Measurements from ENCODE around the gene LPAR1.

LPAR1 gene

DNA sequence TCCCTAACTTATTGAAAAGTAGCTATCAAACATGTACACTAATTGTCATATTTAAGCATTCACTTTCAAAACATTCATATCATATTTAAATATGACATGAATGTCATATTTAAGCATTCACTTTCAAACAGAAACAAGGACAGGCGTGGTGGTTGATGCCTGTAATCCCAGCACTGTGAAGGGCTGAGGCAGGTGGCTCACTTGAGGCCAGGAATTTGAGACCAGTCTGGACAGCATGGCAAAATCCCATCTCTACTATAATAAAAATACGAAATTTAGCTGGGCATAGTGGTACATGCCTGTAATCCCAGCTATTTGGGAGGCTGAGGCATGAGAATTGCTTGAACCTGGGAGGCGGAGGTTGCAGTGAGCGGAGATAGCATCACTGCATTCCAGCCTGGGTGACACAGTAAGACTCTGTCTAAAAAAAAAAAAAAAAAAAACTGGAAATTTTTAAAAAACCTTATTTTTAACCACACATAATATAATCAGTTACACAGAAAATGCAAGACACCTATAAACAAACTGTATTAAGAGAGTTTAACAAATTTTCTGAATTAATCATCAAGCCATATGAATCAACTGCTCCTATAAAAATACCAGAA lies 88.1 kb downstream of the LPAR1 start:
- no peak for DNase-seq

DNA sequence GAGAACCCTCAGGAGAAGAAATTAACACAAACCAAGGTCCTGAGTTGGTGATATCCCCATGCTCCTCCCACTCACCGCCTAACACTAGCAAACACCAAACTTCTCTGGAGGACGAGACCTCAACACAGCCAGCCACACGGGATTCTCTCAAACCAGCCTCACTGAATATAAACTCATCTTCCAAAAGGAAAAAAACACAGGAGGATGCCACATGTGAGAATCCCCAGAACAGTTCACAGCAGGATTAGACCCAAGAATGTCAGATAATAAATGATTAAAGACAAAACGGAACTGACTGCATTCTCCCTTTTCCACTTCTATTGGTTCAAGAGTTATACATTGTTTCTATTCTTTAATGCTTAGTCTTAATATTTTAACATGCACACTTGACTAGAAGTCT lies 89.2 kb downstream of the LPAR1 start:
- no peak for DNase-seq

DNA sequence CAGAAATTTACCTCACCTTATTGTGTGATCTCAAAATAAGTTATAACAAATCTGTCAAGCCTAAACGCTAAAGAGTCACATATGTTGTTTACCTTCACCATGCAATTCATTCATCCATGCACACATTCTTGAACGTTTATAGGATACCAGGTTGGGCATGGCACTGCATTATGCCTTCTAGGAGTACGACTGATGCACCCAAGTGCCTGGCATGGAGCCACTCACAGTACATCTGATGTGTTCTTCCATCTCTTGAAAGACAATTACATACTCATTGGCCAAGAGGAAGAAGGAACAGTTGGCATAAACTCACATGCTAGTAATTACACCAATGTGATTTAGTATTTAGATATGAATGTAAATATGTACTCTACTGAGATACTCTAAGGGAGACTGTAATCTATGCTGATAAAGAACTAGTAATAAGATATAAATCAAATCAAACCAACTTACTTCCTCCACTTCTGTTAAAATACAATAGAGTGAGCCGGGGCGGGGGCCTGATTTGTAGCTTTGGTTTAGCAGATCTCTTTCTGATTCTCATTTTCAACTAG lies 90.7 kb downstream of the LPAR1 start:
- DNase-seq = no peak

GRCh38 chr9:110942522-110942921 lies 95.7 kb downstream of the LPAR1 start:
- DNase-seq = no peak

DNA sequence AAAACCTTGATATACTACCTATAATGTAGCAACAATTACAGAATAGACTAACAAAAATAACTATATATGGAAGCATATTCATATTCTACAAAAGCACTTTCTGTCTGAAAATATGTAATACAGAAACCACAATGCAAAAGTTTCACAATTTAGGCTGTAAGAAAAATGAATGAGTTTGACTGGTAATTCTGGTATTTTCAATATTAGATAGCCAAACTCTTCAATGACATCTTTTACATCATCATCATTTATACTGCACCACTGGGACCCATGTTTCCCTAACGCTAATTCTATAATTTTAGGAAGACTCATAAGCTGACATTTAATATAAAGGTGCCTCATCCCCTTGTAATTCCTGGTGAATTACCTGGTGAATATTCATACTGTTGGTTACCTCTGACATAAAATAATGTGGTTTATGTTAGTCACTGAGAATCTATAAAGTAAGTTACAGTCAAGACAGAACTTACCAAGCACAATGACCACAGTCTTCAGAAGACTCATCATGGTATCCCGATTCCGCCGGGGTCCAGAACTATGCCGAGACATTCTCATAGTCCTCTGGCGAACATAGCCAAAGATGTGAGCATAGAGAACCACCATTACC lies 97.2 kb downstream of the LPAR1 start:
- DNase-seq = no peak

DNA sequence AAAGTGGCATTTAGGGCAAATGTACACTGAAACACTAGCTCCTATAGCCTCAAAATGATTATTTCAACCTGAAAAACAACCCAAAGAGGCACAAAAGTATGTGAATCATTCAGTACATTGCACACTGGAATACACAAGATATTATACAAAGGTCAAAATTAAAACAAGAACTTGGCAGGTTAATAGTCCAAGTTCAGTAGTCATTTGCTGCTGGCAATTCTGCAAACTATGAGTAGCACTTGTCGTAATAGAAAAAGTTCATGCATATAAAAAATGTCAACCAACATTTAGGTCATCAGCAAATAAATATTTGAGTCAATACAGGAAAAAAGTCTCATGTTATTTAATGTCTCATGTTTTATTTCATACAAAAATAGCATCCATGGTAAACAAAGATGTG lies 98.7 kb downstream of the LPAR1 start:
- DNase-seq = no peak

- no peak for DNase-seq
Measured at GRCh38 chr9:110939047-110939446, 99.2 kb downstream of the LPAR1 start.

DNA sequence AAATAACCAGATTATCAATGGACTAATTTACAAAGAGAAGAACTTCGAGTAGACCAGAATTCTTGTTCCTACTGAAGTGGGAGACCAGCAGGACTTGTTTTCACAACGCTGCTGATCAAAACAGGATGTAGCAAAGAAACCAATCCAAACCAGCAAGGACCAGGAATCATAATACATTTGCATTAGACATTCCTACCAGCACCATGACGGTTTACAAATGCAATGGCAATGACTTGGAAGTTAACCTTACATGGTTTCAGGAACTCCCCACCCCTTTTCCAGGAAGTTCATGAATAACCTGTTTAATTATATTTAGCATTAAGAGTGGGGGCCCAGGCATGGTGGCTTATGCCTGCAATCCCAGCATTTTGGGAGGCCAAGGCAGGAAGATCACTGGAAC lies 100.0 kb downstream of the LPAR1 start:
- no peak for DNase-seq

- no peak for DNase-seq
Measured at GRCh38 chr9:110936719-110937452, 101.4 kb downstream of the LPAR1 start.

- DNase-seq = no peak
Measured at GRCh38 chr9:110936237-110936636, 102.0 kb downstream of the LPAR1 start.

DNA sequence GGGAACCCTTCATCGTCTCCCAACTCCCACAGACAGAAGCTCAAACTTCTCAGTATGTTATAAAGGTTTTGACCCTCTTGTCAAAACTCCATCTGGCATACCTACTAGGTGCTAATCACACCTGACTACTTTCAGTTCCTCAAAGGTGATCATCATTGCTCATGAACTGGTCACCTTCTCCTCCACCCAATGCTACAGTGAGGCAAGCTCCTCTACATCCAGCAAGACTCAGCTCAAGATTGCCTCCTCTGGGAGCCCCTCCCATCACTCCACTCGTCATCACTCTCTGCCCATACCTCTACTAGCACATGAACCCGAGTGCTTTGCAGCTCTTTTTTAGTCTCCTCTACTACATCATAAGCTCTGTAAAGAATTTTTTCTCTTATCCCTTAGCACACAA lies 102.4 kb downstream of the LPAR1 start:
- no peak for DNase-seq

- DNase-seq = no peak
Measured at GRCh38 chr9:110933350-110934001, 104.8 kb downstream of the LPAR1 start.

GRCh38 chr9:110932863-110933262 lies 105.4 kb downstream of the LPAR1 start:
- no peak for DNase-seq

DNA sequence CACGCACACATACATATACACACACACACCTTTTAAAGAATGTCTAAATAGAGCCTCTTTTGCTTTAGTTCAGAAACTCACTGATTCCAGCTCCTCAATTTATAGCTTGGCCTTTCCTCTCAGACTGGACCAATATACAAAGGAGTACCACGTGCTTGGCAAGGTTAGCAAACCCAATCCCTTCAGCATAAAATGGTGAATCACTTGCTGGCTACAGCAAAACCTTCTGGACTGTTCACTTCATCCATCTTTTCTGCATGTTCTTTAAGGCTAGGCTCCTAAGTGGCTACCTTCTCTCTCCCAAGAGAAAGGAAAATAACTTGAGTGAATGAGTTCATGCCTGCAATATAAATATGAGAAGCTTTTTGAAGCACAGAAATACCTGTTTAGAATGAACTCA lies 109.7 kb downstream of the LPAR1 start:
- no peak for DNase-seq

GRCh38 chr9:110926828-110927487 lies 111.3 kb downstream of the LPAR1 start:
- no peak for DNase-seq

DNA sequence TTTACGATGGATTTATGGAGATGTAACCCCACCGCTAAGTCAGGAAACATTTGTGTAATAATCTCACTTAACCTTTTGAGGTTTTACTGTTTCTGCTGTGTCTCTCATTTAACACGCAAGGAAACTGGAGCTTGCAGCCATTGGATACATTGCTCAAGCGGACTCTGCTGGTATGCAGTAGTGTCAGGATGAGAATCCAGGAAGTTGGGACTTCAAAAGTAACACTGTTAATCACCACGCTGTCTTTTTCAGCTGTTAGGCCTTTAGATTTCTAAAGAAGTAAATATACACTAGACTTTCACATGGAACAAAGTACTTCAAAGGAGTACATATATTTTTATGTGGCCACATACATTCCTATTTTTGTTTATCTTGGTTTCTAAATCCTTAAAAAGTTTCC lies 114.7 kb downstream of the LPAR1 start:
- no peak for DNase-seq

GRCh38 chr9:110922145-110922544 lies 116.1 kb downstream of the LPAR1 start:
- DNase-seq = no peak

DNA sequence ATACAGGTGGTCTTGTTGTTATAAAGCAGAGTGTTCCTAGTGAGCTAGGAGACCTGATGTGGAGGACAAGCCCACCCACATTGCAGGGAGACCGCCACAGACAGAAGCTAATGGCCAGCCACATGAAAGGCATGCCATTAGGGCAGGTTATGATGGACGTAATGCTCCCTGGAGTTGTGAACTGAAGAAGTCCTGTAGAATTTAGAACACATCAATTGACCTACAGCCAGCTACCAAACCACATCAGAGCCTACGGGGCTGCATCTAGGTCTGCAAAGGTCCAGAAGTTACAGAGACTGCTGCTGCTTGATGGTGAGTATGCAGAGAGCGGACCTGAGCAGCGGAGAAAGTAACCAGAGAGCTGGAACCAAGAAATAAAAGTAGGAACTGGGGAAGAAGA lies 116.6 kb downstream of the LPAR1 start:
- DNase-seq = no peak

DNA sequence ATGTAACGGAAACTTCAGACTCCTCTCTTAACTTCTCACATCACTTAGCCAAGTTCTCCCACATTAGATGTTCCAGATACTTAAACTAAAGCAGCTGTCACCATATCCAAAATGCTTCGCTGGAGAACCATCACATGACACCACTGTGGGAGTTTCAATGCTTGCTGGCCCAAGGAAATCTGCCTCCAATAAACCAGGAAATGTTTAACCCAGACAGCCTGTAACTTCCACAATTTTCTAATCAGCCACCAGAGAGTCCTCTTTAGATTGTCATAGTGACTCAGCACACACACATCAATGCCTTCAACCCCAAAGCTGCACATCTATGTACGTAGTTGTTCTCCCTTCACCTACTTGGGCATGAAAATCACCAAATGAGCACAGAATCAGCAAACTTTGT lies 118.7 kb downstream of the LPAR1 start:
- no peak for DNase-seq

DNA sequence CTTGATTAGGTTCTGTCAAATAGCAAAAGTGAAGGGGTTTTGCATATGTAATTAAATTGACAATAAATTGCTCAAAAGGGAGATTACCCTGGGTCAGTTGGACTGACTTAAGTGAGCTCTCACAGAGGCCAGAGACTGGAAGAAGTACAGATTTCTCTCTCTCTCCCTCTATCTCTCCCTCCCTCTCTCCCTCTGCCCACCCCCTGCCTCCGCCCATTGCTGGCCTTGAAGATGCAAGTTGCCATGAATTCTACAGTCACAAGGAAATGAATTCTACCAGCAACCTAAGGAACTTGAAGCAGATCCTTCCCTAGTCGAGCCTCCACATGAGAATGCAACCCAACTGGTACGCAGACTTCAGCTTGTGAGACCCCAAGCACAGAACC lies 119.2 kb downstream of the LPAR1 start:
- DNase-seq = no peak

DNA sequence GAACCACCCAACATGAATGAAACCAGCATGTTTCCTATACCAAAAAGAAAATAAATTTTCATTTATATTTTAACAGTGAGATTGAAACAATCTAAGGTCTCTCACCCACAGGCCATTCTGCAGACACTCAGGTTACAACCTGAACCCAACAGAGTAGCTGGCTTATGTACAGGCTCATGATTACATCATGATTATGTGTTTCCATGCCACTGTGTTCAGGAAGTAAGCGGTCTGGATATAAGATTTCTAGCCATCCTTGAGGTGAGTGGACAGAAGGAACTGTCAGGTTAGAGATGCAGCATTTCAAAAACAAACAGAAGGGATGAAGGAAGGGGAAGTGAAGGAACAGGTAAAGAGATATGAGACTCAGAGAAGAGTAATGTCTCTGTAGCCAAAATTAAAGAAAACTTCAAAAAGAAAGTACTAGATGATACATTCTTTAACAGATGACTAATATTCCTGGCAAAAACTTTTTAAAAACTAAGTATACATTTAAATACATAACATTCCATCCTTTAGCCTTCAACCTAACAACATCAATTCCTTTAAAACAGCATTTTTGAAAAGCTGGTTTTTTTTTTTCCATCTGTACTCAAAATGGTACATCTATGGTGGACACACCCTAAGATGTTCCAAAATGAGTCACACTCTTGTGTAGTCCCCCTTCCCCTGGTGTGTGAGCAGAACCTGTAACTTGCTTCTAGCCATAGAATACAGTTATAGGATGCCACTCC lies 119.8 kb downstream of the LPAR1 start:
- no peak for DNase-seq

DNA sequence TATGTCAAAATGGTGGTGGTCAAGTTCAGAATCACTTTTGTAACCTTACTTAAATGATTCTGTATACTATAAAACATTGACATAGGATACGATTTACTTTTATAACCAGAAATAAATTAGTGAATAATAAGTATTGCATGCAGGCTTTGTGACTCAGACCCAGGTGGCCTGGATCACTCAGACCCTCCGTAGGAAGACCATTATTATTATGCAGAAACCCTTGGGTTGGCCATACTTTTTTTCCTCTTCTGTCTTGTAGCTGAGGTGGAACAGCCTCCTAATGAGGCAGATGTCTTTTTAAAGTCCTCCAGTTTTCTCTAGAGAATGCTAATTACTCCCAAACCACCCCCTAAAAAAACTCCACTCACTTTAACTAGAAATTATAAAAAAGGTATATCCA lies 121.9 kb downstream of the LPAR1 start:
- DNase-seq = no peak
